ENCODE results near the gene S100A7A. TPM values are rescaled to one million over a fixed set of nuclear protein-coding genes. Genes with fewer than 3 reads are reported as not detected.

Gene S100A7A
- not detected in 2 replicates for total RNA-seq

GRCh38 chr1:153415850-153416570 is at the start of gene S100A7A:
Gene S100A7A, plus strand, starts transcription at chr1:153416520. Its CDS starts 1,563 bp downstream, at chr1:153418083.

DNA sequence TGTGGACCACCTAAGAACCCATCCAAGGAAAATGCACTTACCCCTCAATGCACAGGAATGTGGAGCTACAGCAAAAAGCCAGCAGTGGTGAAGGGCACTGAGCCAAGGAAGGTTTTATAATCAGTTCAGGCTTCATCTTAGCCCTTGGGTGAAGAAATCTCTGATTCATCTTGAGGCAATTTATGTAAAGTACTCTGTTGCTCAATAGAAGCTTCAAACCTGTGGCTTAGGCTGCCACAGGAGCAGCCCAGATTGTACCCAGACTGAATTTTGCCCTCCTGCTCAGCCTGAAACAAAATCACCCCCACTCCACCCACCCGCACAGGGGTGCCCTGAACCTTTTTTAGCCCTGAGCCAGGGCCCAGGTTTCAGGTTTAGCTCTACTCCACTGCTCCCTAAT is 40.8 kb upstream of the S100A7A start, which contains the start of gene S100A12:
Gene S100A12, minus strand, starts transcription at position 111 of the 400 bp plus-strand sequence. CDS start 1,029 bp downstream, outside the sequence.

DNA sequence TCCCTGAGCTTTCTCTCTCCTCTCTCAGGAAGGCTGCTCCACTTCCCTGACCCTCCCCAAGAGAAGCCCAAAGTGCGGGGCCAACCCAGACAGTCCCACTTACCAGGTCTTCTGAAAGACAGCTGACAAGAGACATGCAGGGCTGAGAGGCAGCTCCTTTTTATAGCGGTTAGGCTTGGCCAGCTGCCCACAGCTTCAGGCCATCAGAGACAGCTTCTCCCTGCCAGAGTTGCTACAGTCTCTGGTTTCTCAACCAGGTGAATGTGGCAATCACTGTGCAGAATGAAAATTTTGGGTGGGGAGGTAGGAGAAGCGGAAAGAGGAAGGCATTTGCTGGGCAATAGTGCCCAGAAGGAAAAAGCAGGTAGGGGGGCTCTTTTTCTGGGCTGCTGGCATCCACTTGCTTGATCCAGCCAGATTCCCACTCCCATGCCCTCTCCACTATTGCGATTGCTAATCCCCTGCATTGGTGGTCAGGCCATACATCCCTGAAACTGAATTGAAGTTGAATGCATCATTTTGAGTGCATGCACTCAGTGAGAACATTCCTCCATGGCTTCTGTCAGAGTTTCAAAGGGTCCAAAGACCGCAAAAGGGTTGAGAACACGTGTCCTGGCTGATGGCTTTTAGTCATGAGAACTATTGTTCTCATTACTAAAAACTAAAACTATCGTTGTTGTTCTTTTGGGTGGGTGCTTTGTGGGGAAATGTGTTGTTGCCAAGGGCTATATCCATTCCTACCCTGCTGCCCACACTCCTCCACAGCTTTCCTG is 25.2 kb upstream of the S100A7A start, which contains the start of gene S100A8:
Gene S100A8, minus strand, starts transcription at position 136 of the 773 bp plus-strand sequence. CDS start 538 bp downstream, outside the sequence.

GRCh38 chr1:153460551-153460950 is 44.2 kb downstream of the S100A7A start, which contains the start of gene S100A7:
Gene S100A7, minus strand, starts transcription at chr1:153460651. Its CDS starts 1,638 bp downstream, at chr1:153459013.

Other genes starting within 250 kb of the S100A7A start
- gene LELP1, start 213.1 kb upstream of the S100A7A start, total RNA-seq = not detected in 2 replicates
- gene PRR9, start 198.9 kb upstream of the S100A7A start, total RNA-seq = not detected in 2 replicates
- gene LORICRIN, start 156.8 kb upstream of the S100A7A start, total RNA-seq = not detected in 2 replicates
- not detected in 2 replicates for gene PGLYRP3, start 103.6 kb upstream of the S100A7A start, total RNA-seq
- gene PGLYRP4, start 67.7 kb upstream of the S100A7A start, total RNA-seq = not detected in 2 replicates
- gene S100A9, start 58.7 kb upstream of the S100A7A start, total RNA-seq = not detected in 2 replicates
- gene S100A12, start 40.9 kb upstream of the S100A7A start, total RNA-seq = not detected in 2 replicates
- gene S100A8, start 25.4 kb upstream of the S100A7A start, total RNA-seq = not detected in 2 replicates
- not detected in 2 replicates for gene S100A7, start 44.1 kb downstream of the S100A7A start, total RNA-seq
- gene S100A6, start 119.5 kb downstream of the S100A7A start, total RNA-seq = 1,776 and 1,851 TPM in 2 replicates
- not detected in 2 replicates for gene S100A5, start 124.4 kb downstream of the S100A7A start, total RNA-seq
- gene S100A4, start 129.3 kb downstream of the S100A7A start, total RNA-seq = 514 and 844 TPM in 2 replicates
- 2.8 and 8.6 TPM in 2 replicates for gene S100A3, start 132.7 kb downstream of the S100A7A start, total RNA-seq
- 3.3 and 6.0 TPM in 2 replicates for gene S100A2, start 149.3 kb downstream of the S100A7A start, total RNA-seq
- gene S100A16, start 196.6 kb downstream of the S100A7A start, total RNA-seq = 255 and 277 TPM in 2 replicates
- 0.33 TPM in 1 of 2 replicates, not detected in the other for gene S100A14, start 199.8 kb downstream of the S100A7A start, total RNA-seq
- 81.7 and 205 TPM in 2 replicates for gene S100A13, start 211.0 kb downstream of the S100A7A start, total RNA-seq
- gene S100A1, start 211.9 kb downstream of the S100A7A start, total RNA-seq = 0.17 TPM in 1 of 2 replicates, not detected in the other
- gene CHTOP, start 217.5 kb downstream of the S100A7A start, total RNA-seq = 23.0 and 33.6 TPM in 2 replicates
- gene SNAPIN, start 242.2 kb downstream of the S100A7A start, total RNA-seq = 65.5 and 73.7 TPM in 2 replicates

Data from smooth muscle cell of trachea (primary cell).